ENCODE measurements around the gene NAXE.
"Not testable (repeated sequence)": the region's sequence is repeated elsewhere in the genome, so short reads cannot be mapped to it uniquely, and the experiment has no call there.

The NAXE gene

GRCh38 chr1:156596426-156596825 lies 4.8 kb downstream of the NAXE start:
- H3K9me3 Mint-ChIP-seq = no peaks in the 10 kb centered on the region

DNA sequence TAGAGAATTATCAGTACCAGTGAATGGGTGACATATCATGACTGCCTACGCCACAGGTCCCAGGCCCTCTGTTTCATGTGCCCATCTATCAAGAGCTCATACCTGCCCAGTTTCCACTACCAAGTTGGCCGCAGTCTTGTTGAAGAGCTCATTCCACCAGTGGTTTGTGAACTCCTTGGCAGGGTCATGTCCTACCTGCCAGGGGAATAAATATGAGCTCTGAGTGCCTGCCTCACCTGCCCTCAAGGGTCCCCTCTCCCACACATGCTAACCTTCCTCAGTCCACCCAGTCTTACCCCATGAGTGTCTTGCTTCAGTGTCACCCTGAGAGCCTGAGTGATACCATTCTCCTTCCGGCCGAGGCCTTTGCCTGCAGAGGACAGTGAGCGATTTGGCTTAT lies 6.5 kb downstream of the NAXE start:
- no peak for DNase-seq (ENCODE audit: low spot score in 2 of 2)
- Mint-ChIP-seq H3K36me3 (peaks cover 80% of the 10 kb centered on the region), H3K27ac (peak overlapping the region; percentile 81), H3K9me3 (no peaks in the 10 kb centered on the region), H3K4me1 (peaks cover 51% of the 10 kb centered on the region), H3K4me3 (no peak overlapping the region)
- ATAC-seq = no peak

More at GRCh38 chr1:156596426-156596825, 4.8 kb downstream of the NAXE start:
- Mint-ChIP-seq H3K4me3 (no peak overlapping the region), H3K27ac (peak overlapping the region; percentile 51), H3K36me3 (peaks cover 85% of the 10 kb centered on the region), H3K4me1 (peaks cover 47% of the 10 kb centered on the region)
- ATAC-seq = no peak
- no peak for DNase-seq (ENCODE audit: low spot score in 2 of 2)

DNA sequence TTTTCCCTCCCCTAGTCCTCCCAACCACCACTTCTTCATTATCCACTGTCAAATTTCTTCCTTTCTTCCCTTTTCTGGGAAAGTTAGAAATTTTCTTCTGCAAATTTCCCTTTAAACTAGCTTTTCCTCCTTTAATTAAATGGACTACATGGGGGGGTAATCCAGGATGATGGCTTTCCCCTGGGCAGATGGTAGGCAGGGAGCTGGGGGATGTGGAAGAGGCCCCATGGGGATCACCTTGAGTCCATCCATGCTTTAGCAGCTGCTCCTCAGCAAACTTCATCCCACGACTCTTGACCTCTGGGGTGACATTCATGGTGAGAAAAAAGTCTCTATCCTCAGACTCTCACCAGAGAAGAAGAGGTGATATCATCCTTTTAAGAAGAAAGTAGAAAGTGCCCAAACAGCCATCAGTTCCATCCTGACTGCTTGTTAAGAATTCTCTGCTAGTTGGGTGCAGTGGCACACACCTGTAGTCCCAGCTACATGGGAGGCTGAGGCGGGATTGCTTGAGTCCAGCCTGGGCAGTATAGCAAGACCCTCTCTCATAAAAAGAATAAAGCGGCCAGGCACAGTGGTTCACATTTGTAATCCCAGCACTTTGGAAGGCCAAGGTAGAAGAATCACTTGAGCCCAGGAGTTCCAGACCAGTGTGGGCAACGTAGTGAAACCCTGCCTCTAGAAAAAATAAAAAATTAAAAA lies 7.3 kb downstream of the NAXE start:
- peaks cover 51% of the 10 kb centered on the region for H3K4me1 Mint-ChIP-seq
- H3K4me3 Mint-ChIP-seq = no peak overlapping the region
- ATAC-seq (no peak), DNase-seq (ENCODE audit: low spot score in 2 of 2) (no peak)
- peak overlapping the region; percentile 81 for H3K27ac Mint-ChIP-seq
- peaks cover 78% of the 10 kb centered on the region for H3K36me3 Mint-ChIP-seq
- no peaks in the 10 kb centered on the region for H3K9me3 Mint-ChIP-seq

DNA sequence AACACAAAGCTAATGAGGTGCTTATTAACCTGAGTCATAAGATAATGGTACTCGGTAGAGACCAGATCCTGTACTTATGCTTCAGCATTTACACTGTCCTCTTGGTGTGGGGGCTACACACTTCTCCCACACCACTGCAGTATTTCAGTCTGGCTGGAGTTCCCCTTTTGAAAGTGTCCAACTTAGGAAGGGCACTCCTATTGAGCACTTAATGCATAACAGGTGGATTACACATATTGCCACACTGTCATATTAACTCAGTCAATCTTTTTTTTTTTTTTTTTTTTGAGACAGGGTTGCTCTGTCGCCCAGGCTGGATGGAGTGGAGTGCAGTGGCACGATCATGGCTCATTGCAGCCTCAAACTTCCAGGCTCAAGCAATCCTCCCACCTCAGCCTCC lies 8.2 kb downstream of the NAXE start:
- ATAC-seq (peak; percentile 72), DNase-seq (ENCODE audit: low spot score in 2 of 2) (no peak)
- Mint-ChIP-seq H3K27ac (no peak overlapping the region), H3K4me3 (peak overlapping the region; percentile 95), H3K36me3 (peaks cover 69% of the 10 kb centered on the region), H3K4me1 (peaks cover 49% of the 10 kb centered on the region), H3K9me3 (no peaks in the 10 kb centered on the region)

GRCh38 chr1:156600733-156601121 lies 9.2 kb downstream of the NAXE start:
- Mint-ChIP-seq H3K4me3 (peak overlapping the region; percentile 95), H3K9me3 (no peaks in the 10 kb centered on the region), H3K36me3 (peaks cover 60% of the 10 kb centered on the region), H3K27ac (peak overlapping the region; percentile 98), H3K4me1 (peaks cover 40% of the 10 kb centered on the region)
- DNase-seq (ENCODE audit: low spot score in 2 of 2) (no peak), ATAC-seq (peak; percentile 4)

GRCh38 chr1:156601122-156601830 lies 9.7 kb downstream of the NAXE start, which contains the start of gene GPATCH4:
Gene GPATCH4 (minus strand): TSS chr1:156601479.
- DNase-seq (ENCODE audit: low spot score in 2 of 2) = peak; percentile 59 to 90
- Mint-ChIP-seq H3K36me3 (peaks cover 54% of the 10 kb centered on the region), H3K4me3 (peak within 1 kb of the TSS; percentile 95), H3K9me3 (no peaks in the 10 kb centered on the region), H3K27ac (peak within 1 kb of the TSS; percentile 98), H3K4me1 (peaks cover 39% of the 10 kb centered on the region)
- peak; percentile 85 for ATAC-seq

DNA sequence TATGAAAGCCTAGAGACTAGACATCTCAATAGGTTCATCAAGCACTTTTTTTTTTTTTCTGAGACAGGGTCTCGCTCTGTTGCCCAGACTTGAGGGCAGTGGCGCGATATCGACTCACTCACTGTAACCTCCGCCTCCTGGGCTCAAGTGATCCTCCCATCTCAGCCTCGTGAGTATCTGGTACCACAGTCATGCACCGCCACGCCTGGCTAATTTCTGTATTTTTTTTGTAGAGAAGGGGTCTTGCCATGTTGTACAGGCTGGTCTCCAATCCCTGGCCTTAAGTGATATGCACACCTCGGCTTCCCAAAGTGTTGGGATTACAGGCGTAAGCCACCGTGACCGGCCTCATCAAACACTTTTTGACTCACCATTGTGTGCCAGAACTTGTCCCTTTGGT lies 10.3 kb downstream of the NAXE start:
- no peak for DNase-seq (ENCODE audit: low spot score in 2 of 2)
- peak; percentile 15 for ATAC-seq
- Mint-ChIP-seq H3K36me3 (peaks cover 48% of the 10 kb centered on the region), H3K27ac (peak overlapping the region; percentile 98), H3K4me1 (peaks cover 35% of the 10 kb centered on the region), H3K4me3 (peak overlapping the region; percentile 95), H3K9me3 (no peaks in the 10 kb centered on the region)

- no peak for ATAC-seq
- DNase-seq (ENCODE audit: low spot score in 2 of 2) = no peak
- peaks cover 41% of the 10 kb centered on the region for H3K36me3 Mint-ChIP-seq
- H3K9me3 Mint-ChIP-seq = no peaks in the 10 kb centered on the region
- H3K4me1 Mint-ChIP-seq = peaks cover 33% of the 10 kb centered on the region
- peak overlapping the region; percentile 98 for H3K27ac Mint-ChIP-seq
- peak overlapping the region; percentile 95 for H3K4me3 Mint-ChIP-seq
These were observed 11.0 kb downstream of the NAXE start for GRCh38 chr1:156602557-156602993.

DNA sequence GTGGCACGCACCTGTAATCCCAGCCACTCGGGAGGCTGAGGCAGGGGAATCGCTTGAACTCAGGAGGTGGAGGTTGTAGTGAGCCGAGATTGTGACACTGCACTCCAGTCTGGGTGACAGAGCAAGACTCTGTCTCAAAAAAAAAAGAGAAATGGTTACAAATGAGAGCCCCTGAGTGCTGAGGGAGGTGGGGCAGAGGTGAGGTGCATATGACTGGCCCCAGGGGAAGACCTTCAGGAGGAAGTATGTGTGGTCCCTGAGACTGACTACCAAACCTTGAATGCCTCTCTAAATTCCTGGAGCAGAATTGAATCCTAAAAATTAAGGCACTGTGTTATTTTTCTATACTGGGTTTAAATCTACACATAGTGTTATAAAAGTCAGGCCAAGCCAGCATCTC lies 15.8 kb downstream of the NAXE start:
- H3K36me3 Mint-ChIP-seq; ATAC-seq; DNase-seq (ENCODE audit: low spot score in 2 of 2); H3K9me3 Mint-ChIP-seq; H3K27ac Mint-ChIP-seq; H3K4me3 Mint-ChIP-seq: not testable (repeated sequence)
- H3K4me1 Mint-ChIP-seq = peaks cover 10% of the 10 kb centered on the region

DNA sequence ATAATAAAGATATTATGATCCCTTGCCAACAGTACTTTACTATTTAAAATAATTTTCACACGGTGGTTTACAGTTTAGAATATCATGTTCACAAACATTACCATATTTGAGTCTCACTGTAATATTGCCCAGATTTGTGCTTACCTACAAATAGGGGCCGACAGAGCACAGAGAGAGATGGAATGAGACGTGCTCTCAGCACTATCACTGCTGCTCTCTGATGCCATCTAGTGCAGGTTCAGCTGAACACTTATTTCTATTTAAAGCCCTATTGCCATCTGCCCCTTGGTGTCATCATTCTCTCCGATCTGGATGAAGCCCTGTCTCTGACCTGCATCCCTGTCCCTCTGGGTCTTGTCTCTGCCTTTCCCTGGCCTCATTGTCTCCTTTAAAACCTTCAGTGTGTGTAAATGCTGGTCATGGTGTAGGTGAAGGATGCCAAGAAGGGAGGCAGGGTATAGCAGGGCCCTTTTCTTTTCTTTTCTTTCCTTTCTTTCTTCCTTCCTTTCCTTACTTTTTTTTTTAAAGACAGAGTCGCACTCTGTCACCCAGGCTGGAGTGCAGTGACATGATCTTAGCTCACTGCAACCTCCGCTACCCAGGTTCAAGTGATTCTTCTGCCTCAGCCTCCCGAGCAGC lies 16.6 kb downstream of the NAXE start:
- Mint-ChIP-seq H3K4me3 (no peak overlapping the region), H3K9me3 (no peaks in the 10 kb centered on the region), H3K36me3 (no peaks in the 10 kb centered on the region), H3K4me1 (peaks cover 8% of the 10 kb centered on the region), H3K27ac (no peak overlapping the region)
- ATAC-seq = peak; percentile 98
- peak in 1 of 2 donors; percentile 76 for DNase-seq (ENCODE audit: low spot score in 2 of 2)

DNA sequence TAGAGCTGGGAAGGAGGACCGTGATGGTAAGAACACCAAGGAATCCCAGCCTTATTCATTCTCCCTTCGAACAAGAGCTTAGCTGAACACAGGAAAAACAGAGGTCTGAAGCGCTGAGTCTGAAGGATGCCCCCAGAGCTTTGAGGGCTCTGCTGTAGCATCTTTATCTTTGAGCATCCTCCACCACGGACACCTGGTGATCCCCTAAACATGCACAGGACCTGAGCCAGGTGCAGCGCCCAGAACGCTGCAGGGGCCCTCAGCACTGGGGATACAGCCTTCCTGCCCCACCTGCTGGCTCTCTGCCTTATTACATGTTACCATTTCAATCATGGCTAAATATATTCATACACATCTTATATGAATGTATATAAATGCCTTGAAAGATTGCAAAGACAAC lies 17.4 kb downstream of the NAXE start:
- H3K27ac Mint-ChIP-seq = no peak overlapping the region
- ATAC-seq (peak; percentile 85), DNase-seq (ENCODE audit: low spot score in 2 of 2) (peak in 1 of 2 donors; percentile 74)
- no peak overlapping the region for H3K4me3 Mint-ChIP-seq
- H3K4me1 Mint-ChIP-seq = peaks cover 8% of the 10 kb centered on the region
- no peaks in the 10 kb centered on the region for H3K9me3 Mint-ChIP-seq
- no peaks in the 10 kb centered on the region for H3K36me3 Mint-ChIP-seq

- not testable (repeated sequence) for ATAC-seq; H3K27ac Mint-ChIP-seq; H3K4me1 Mint-ChIP-seq; H3K9me3 Mint-ChIP-seq; H3K4me3 Mint-ChIP-seq; DNase-seq (ENCODE audit: low spot score in 2 of 2); H3K36me3 Mint-ChIP-seq
These were observed 18.5 kb downstream of the NAXE start for GRCh38 chr1:156610072-156610471.

DNA sequence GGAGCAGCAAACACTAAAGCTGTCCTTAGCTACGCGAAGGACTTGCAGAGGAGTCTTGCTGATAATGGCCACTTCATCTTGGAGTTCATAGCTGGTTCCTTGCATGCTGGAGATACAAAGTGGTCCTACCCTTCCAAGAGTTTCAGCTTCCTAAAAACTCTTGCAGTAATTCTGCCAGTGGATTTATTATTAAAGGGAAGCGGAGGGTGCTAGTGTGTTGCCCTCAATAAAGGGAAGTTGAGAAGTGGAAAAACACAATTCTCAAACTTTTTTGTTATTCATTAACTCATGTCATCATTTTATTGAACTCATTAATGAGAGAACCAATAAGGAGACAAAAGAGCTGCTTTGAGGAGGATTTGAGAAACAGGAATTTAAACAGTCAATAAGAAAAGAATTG lies 21.1 kb downstream of the NAXE start:
- Mint-ChIP-seq H3K9me3 (no peaks in the 10 kb centered on the region), H3K36me3 (no peaks in the 10 kb centered on the region), H3K27ac (no peak overlapping the region), H3K4me3 (no peak overlapping the region), H3K4me1 (peaks cover 8% of the 10 kb centered on the region)
- DNase-seq (ENCODE audit: low spot score in 2 of 2) = no peak
- no peak for ATAC-seq

- H3K36me3 Mint-ChIP-seq = no peaks in the 10 kb centered on the region
- H3K4me3 Mint-ChIP-seq = no peak overlapping the region
- no peaks in the 10 kb centered on the region for H3K9me3 Mint-ChIP-seq
- no peak overlapping the region for H3K27ac Mint-ChIP-seq
- ATAC-seq (no peak), DNase-seq (ENCODE audit: low spot score in 2 of 2) (no peak)
- H3K4me1 Mint-ChIP-seq = no peaks in the 10 kb centered on the region
These were observed 24.4 kb downstream of the NAXE start for GRCh38 chr1:156615946-156616345.

GRCh38 chr1:156616463-156616862 lies 24.9 kb downstream of the NAXE start:
- Mint-ChIP-seq H3K4me1 (no peaks in the 10 kb centered on the region), H3K27ac (no peak overlapping the region), H3K9me3 (no peaks in the 10 kb centered on the region), H3K36me3 (no peaks in the 10 kb centered on the region), H3K4me3 (no peak overlapping the region)
- no peak for DNase-seq (ENCODE audit: low spot score in 2 of 2)
- ATAC-seq = no peak

Measured in stimulated activated effector memory CD8-positive, alpha-beta T cell treated with anti-CD3 and anti-CD28 coated beads, Interleukin-12 subunit alpha, Interleukin-12 subunit beta, amount 100 ng/mL, for 72 hours (primary cell).